Testis (tissue), 2 donors: ENCODE measurements around the gene ATP1B2.

ENCODE experiments used
- CTCF ChIP-seq, 3 experiments: fragments of 450-650 bp in 2 of 3; fragments of 200-600 bp in 1 of 3; sonication (generic) in 1 of 3; IDR thresholded peaks; one replicate each; pipeline ENCODE4 v1.5.1; 2016 to 2019; ENCODE audit warnings: antibody characterized with exemption in 3 of 3, mild to moderate bottlenecking in 2 of 3, moderate library complexity in 1 of 3
- POLR2A ChIP-seq: fragments of 450-650 bp; IDR thresholded peaks from one replicate; pipeline ENCODE4 v1.6.1; 2017; ENCODE audit warnings: antibody characterized with exemption, mild to moderate bottlenecking, moderate library complexity

GRCh38 chr17:7612294-7612640 lies 38.5 kb upstream of the ATP1B2 start:
- no peak for TF ChIP-seq CTCF (IDR thresholded peaks at IDR 0.05)
- TF ChIP-seq POLR2A, result no peak
